Loucy (cell line): ENCODE data around the gene TTLL9.
A peak's percentile ranks its signal among the peaks of the same experiment; 100 is the strongest.

Source experiments
- H2AFZ ChIP-seq: fragments of 200-600 bp; sonication (generic); 2 replicates; pipeline ENCODE4 v1.6.0; 2016; ENCODE audit warnings: antibody characterized with exemption, mild to moderate bottlenecking, low read length, moderate library complexity
- H3F3A ChIP-seq: fragments of 200-600 bp; 2 replicates; pipeline ENCODE4 v1.6.0; 2016; ENCODE audit warnings: antibody characterized with exemption, low read depth, mild to moderate bottlenecking
- H3K27me3 ChIP-seq: fragments of 200-600 bp; sonication (generic); 2 replicates; pipeline ENCODE4 v1.6.1; 2014; ENCODE audit warnings: low read length, mild to moderate bottlenecking; ENCODE audit not compliant: insufficient read depth, poor library complexity, severe bottlenecking
- H3K36me3 ChIP-seq: fragments of 200-600 bp; sonication (generic); 2 replicates; pipeline ENCODE4 v1.6.1; 2016; ENCODE audit warnings: low read length; ENCODE audit not compliant: insufficient read depth
- H3K4me1 ChIP-seq: fragments of 200-600 bp; sonication (generic); 2 replicates; pipeline ENCODE4 v1.5.1; 2014; ENCODE audit warnings: low read length, mild to moderate bottlenecking; ENCODE audit not compliant: insufficient read depth, poor library complexity, severe bottlenecking
- H3K4me2 ChIP-seq: fragments of 200-600 bp; sonication (generic); 2 replicates; pipeline ENCODE4 v1.6.0; 2014; ENCODE audit warnings: antibody characterized with exemption, low read length, low read depth, mild to moderate bottlenecking; ENCODE audit not compliant: poor library complexity, severe bottlenecking
- H3K4me3 ChIP-seq: fragments of 200-600 bp; sonication (generic); 2 replicates; pipeline ENCODE4 v1.5.1; 2014; ENCODE audit warnings: low read length, mild to moderate bottlenecking, mixed read lengths; ENCODE audit not compliant: poor library complexity, severe bottlenecking
- H3K79me2 ChIP-seq: fragments of 200-600 bp; sonication (generic); 2 replicates; pipeline ENCODE4 v1.6.1; 2014; ENCODE audit warnings: low read length; ENCODE audit not compliant: insufficient read depth
- H3K9ac ChIP-seq: fragments of 200-600 bp; sonication (generic); 2 replicates; pipeline ENCODE4 v1.6.0; 2014; ENCODE audit warnings: mild to moderate bottlenecking, low read depth, low read length, moderate library complexity; ENCODE audit not compliant: poor library complexity, severe bottlenecking
- H3K9me2 ChIP-seq: fragments of 200-600 bp; sonication (generic); replicated peaks from 2 replicates; pipeline ENCODE4 v1.6.1; 2016; ENCODE audit warnings: low read depth, low read length, mixed read lengths
- H3K9me3 ChIP-seq: fragments of 200-600 bp; sonication (generic); 2 replicates; pipeline ENCODE4 v1.6.1; 2014; ENCODE audit warnings: mild to moderate bottlenecking, antibody characterized with exemption, low read length, low read depth; ENCODE audit not compliant: insufficient read depth
- H4K20me1 ChIP-seq: fragments of 200-600 bp; sonication (generic); 2 replicates; pipeline ENCODE4 v1.6.0; 2014; ENCODE audit warnings: antibody characterized with exemption, low read length, mild to moderate bottlenecking; ENCODE audit not compliant: insufficient read depth, poor library complexity, severe bottlenecking
- EZH2phosphoT487 ChIP-seq: fragments of 200-600 bp; IDR thresholded peaks from 2 replicates; pipeline ENCODE4 v1.6.1; 2018; ENCODE audit warnings: antibody characterized with exemption, mild to moderate bottlenecking, moderate library complexity, borderline replicate concordance
- TF ChIP-seq, protein P1 (sequence below): fragments of 200-600 bp; sonication (generic); conservative IDR thresholded peaks from 2 replicates; pipeline ENCODE4 v1.5.1; 2014; ENCODE audit warnings: mild to moderate bottlenecking, antibody characterized with exemption, low read length

Gene TTLL9

DNA sequence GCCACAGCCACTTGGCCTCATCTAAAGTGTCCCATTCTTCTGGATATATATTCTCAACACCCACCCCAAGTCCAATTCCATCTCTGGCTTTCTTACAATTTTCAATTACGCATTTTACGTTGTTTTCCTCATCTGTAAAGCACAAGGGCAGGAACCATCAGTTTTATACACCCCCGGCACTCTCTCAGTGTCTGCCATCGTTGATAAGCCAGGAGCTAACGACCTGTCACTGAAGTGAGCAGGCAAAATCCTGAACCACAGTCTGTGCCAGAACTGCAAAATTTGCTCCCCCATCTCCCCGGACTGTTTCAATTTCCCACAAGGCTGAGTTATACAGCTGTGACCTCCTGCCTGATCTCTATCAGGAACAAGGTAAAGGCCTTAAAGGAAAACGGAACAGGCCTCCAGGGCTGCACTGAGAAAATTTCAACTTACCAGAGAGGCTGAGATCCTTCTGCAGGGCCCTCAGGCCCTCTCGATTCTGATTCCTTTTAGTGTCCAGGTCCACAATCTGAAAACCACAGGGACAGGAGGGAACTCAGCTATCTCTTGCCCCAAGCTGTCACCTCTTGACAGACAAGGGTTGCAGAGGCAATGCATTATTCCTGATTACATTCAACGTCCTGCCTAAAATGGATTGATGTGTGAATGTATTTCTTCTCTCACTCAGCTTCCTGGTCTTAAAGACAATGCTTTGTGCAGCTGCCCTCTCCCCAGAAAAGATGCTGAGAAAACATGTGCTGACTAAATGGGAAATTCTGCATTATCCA is 79.6 kb downstream of the TTLL9 start:
- peak overlapping the region; percentile 94 for H3K4me2 ChIP-seq
- TF ChIP-seq, protein P1, sequence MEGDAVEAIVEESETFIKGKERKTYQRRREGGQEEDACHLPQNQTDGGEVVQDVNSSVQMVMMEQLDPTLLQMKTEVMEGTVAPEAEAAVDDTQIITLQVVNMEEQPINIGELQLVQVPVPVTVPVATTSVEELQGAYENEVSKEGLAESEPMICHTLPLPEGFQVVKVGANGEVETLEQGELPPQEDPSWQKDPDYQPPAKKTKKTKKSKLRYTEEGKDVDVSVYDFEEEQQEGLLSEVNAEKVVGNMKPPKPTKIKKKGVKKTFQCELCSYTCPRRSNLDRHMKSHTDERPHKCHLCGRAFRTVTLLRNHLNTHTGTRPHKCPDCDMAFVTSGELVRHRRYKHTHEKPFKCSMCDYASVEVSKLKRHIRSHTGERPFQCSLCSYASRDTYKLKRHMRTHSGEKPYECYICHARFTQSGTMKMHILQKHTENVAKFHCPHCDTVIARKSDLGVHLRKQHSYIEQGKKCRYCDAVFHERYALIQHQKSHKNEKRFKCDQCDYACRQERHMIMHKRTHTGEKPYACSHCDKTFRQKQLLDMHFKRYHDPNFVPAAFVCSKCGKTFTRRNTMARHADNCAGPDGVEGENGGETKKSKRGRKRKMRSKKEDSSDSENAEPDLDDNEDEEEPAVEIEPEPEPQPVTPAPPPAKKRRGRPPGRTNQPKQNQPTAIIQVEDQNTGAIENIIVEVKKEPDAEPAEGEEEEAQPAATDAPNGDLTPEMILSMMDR = no peak
- no peak for TF ChIP-seq EZH2phosphoT487
- peak overlapping the region; percentile 97 for H3K9ac ChIP-seq
- no peaks in the 10 kb centered on the region for H3K9me2 ChIP-seq
- H3F3A ChIP-seq = no peaks in the 10 kb centered on the region
- peaks cover 19% of the 10 kb centered on the region for H3K4me1 ChIP-seq
- H3K4me3 ChIP-seq = peak overlapping the region; percentile 95
- H3K27me3 ChIP-seq = no peaks in the 10 kb centered on the region
- peaks cover 4% of the 10 kb centered on the region; the same call in 1 of the 2 replicates for H3K9me3 ChIP-seq
- peaks cover 50% of the 10 kb centered on the region for H3K79me2 ChIP-seq
- peaks cover 31% of the 10 kb centered on the region for H4K20me1 ChIP-seq
- H3K36me3 ChIP-seq = peaks cover 40% of the 10 kb centered on the region
- H2AFZ ChIP-seq = no peak overlapping the region

DNA sequence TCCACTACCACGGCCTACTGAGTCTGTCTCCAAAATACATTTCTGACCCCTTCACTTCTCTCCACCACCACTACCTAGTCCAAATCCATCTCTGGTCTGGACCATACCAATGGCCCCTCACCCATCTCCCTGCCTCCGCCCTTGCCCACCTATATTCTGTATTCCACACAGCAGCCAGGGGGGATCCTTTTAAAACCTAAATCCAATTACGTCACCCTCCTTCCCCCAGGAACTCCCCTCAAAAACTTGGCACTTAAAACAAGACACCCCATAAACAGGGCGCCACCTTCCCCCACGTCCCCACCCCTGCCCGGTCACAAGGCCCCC is 80.7 kb downstream of the TTLL9 start:
- peaks cover 50% of the 10 kb centered on the region for H3K79me2 ChIP-seq
- peaks cover 21% of the 10 kb centered on the region for H3K4me1 ChIP-seq
- TF ChIP-seq, protein P1 = no peak
- no peak for TF ChIP-seq EZH2phosphoT487
- H3K36me3 ChIP-seq = peaks cover 29% of the 10 kb centered on the region
- H4K20me1 ChIP-seq = peaks cover 31% of the 10 kb centered on the region
- H2AFZ ChIP-seq = peak overlapping the region; percentile 87; the same call in 1 of the 2 replicates
- H3K4me3 ChIP-seq = peak overlapping the region; percentile 95
- H3K4me2 ChIP-seq = peak overlapping the region; percentile 94
- H3K27me3 ChIP-seq = no peaks in the 10 kb centered on the region
- H3F3A ChIP-seq = no peaks in the 10 kb centered on the region
- peak overlapping the region; percentile 97 for H3K9ac ChIP-seq
- H3K9me2 ChIP-seq = no peaks in the 10 kb centered on the region
- H3K9me3 ChIP-seq = peaks cover 4% of the 10 kb centered on the region; the same call in 1 of the 2 replicates

DNA sequence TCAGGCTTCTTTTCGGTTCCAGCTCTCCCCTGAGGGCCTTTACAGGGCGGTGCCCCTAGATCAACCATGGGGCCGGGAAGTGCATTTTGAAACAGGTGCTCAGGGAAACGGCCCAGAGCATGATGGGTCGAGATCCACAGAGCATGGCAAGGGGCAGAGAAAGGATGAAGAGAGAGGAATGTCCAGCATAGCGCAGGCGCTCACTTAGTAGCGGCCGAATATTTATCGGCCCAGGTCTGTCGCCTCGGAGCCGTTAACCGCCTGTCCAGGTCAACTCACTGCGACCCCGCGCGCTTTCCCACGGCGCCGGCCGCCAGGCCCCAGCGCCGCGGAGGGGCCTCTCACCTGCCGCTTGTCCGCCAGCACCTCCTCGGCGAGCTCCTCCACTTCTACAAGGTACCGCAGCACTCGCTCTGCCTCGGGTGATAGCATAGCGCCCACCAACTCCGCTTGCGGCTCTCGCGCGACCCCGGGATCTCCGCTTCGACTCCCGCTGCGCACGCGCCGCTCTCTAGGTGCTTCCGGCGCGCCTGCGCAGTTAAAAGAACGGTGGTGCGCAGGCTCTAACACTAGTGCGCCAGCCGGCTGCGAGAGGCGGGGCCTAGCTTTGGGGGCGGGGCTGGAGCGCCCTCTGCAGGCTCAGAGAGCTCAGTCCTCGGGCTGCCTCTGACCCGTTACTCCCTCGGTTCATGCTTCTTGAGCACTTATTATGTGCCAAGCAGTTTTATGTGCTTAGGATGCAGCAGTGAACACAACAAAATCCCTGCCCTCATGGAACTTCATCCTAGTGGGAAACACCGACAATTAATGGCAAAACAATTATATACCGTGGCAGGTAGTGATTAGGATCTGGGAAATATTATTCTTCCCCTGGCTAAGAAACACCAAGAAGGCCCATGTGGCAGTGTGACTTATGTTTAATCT is 81.4 kb downstream of the TTLL9 start, which contains the start of gene PDRG1:
Gene PDRG1, minus strand, starts transcription at position 517 of the 924 bp plus-strand sequence. Its CDS starts 85 bp downstream, at position 432.
- Histone ChIP-seq H3K4me1 (peaks cover 27% of the 10 kb centered on the region), H3K4me3 (peak within 1 kb of the TSS; percentile 95), H3K9ac (peak within 1 kb of the TSS; percentile 97), H3K36me3 (peaks cover 22% of the 10 kb centered on the region), H2AFZ (peak within 1 kb of the TSS; percentile 87), H4K20me1 (peaks cover 31% of the 10 kb centered on the region), H3K9me3 (peaks cover 4% of the 10 kb centered on the region; the same call in 1 of the 2 replicates), H3K4me2 (peak within 1 kb of the TSS; percentile 94), H3K9me2 (no peaks in the 10 kb centered on the region), H3F3A (no peaks in the 10 kb centered on the region), H3K79me2 (peaks cover 49% of the 10 kb centered on the region), H3K27me3 (no peaks in the 10 kb centered on the region)
- TF ChIP-seq EZH2phosphoT487 = no peak
- TF ChIP-seq, protein P1 = peak; percentile 85
